NCI-H2029 (cell line): Measurements from ENCODE around the gene OTUD5.
"Not testable (repeated sequence)": the region's sequence is repeated elsewhere in the genome, so short reads cannot be mapped to it uniquely, and the experiment has no call there.

Experiments
- DNase-seq: peaks from one replicate; lab custom pipeline; 2025; lab: John Stamatoyannopoulos, UW

The OTUD5 gene

GRCh38 chrX:48890296-48890925 is 67.0 kb downstream of the OTUD5 start:
- DNase-seq, result no peak

- DNase-seq, result not testable (repeated sequence)
Observed at GRCh38 chrX:48886586-48886985, 70.8 kb downstream of the OTUD5 start.

GRCh38 chrX:48883729-48884128 is 73.7 kb downstream of the OTUD5 start:
- no peak for DNase-seq

- not testable (repeated sequence) for DNase-seq
Observed at GRCh38 chrX:48876944-48877343, 80.5 kb downstream of the OTUD5 start.
